ENCODE measurements around the gene MYL3. TPM values are rescaled to one million over a fixed set of nuclear protein-coding genes. Genes with fewer than 3 reads are reported as not detected.

Gene MYL3
- polyA plus RNA-seq, 1 of the 3 experiments (the other 2 are of a cell fraction) = not detected

GRCh38 chr3:46830801-46831200, 32.4 kb downstream of the MYL3 start:
- Histone ChIP-seq H3K4me2 (no peak overlapping the region), H3K4me1 (ENCODE audit: control insufficient read depth in 1 of 2, insufficient read depth in 2 of 2, low read depth in 1 of 2, low read length in 1 of 2) (no peaks in the 10 kb centered on the region; a peak in 1 of 4 replicates), H3K79me2 (ENCODE audit: insufficient read depth) (no peaks in the 10 kb centered on the region), H3K9me3 (no peaks in the 10 kb centered on the region), H3F3A (replicated peaks; ENCODE audit: insufficient read depth) (no peaks in the 10 kb centered on the region), H4K20me1 (ENCODE audit: insufficient read depth) (no peaks in the 10 kb centered on the region), H2AFZ (ENCODE audit: low read depth) (no peak overlapping the region), H3K9me2 (no peaks in the 10 kb centered on the region), H3K27me3 (ENCODE audit: insufficient read depth) (no peaks in the 10 kb centered on the region), H3K9ac (no peak overlapping the region), H3K27ac (ENCODE audit: low read depth in 2 of 2, low read length in 1 of 2) (no peak overlapping the region), H3K4me3 (ENCODE audit: low read depth in 2 of 2, low read length in 1 of 2) (no peak overlapping the region), H3K36me3 (replicated peaks in 1 of 2; ENCODE audit: control insufficient read depth in 1 of 2, insufficient read depth in 2 of 2, low read length in 1 of 2) (no peaks in the 10 kb centered on the region)
- ChIA-PET POLR2A (no interaction called here), CTCF (interaction anchor here (1.6 kb wide), 1 partner anchor 15 kb away, joined by 4 read pairs; no protein-coding TSS in a partner anchor)
- TF ChIP-seq CTCF (IDR thresholded peaks at IDR 0.05) = no peak
- TF ChIP-seq ELF1 (IDR thresholded peaks at IDR 0.05) = no peak
- no peak for TF ChIP-seq USF1 (IDR thresholded peaks at IDR 0.05; ENCODE audit: borderline replicate concordance, low read depth)
- TF ChIP-seq ZBTB33 (IDR thresholded peaks at IDR 0.05; ENCODE audit: borderline replicate concordance, low read depth) = no peak
- no peak for TF ChIP-seq GABPA (IDR thresholded peaks at IDR 0.05; ENCODE audit: low read depth)
- no peak for TF ChIP-seq RCOR1 (IDR thresholded peaks at IDR 0.05; ENCODE audit: low read length)
- DNase-seq = no peak
- WGBS (ENCODE audit: low lambda C conversion rate) = 31% methylated on average over 2 of the region's 2 CpGs

- DNase-seq = no peak
- 36% methylated on average over 3 of the region's 4 CpGs for WGBS (ENCODE audit: low lambda C conversion rate)
- Histone ChIP-seq H3F3A (replicated peaks; ENCODE audit: insufficient read depth) (no peaks in the 10 kb centered on the region), H3K9me2 (no peaks in the 10 kb centered on the region), H2AFZ (ENCODE audit: low read depth) (no peak overlapping the region), H4K20me1 (ENCODE audit: insufficient read depth) (no peaks in the 10 kb centered on the region), H3K36me3 (replicated peaks in 1 of 2; ENCODE audit: control insufficient read depth in 1 of 2, insufficient read depth in 2 of 2, low read length in 1 of 2) (no peaks in the 10 kb centered on the region), H3K4me1 (ENCODE audit: control insufficient read depth in 1 of 2, insufficient read depth in 2 of 2, low read depth in 1 of 2, low read length in 1 of 2) (no peaks in the 10 kb centered on the region; a peak in 1 of 4 replicates), H3K9me3 (no peaks in the 10 kb centered on the region), H3K4me3 (ENCODE audit: low read depth in 2 of 2, low read length in 1 of 2) (no peak overlapping the region), H3K9ac (no peak overlapping the region), H3K27me3 (ENCODE audit: insufficient read depth) (no peaks in the 10 kb centered on the region), H3K27ac (ENCODE audit: low read depth in 2 of 2, low read length in 1 of 2) (no peak overlapping the region), H3K4me2 (no peak overlapping the region), H3K79me2 (ENCODE audit: insufficient read depth) (no peaks in the 10 kb centered on the region)
- no peak for TF ChIP-seq NRF1 (IDR thresholded peaks at IDR 0.05; ENCODE audit: low read depth, low read length)
- no peak for TF ChIP-seq PBX3 (IDR thresholded peaks at IDR 0.05)
- no peak for TF ChIP-seq EZH2phosphoT487 (IDR thresholded peaks at IDR 0.05; ENCODE audit: borderline replicate concordance, low read depth)
- TF ChIP-seq FOXJ3 (CRISPR knock-in tag; IDR thresholded peaks at IDR 0.05) = no peak
- POLR2A ChIA-PET = no interaction called here
- CTCF ChIA-PET = interaction anchor here (1.1 to 1.6 kb wide), 2 partner anchors 16 to 80 kb away, joined by 4 read pairs; no protein-coding TSS in a partner anchor
Observed at GRCh38 chr3:46829699-46830208, 33.5 kb downstream of the MYL3 start.

Data from SK-N-SH (cell line).